Measurements from ENCODE around the gene LRRC18. TPM values are rescaled to one million over a fixed set of nuclear protein-coding genes. Genes with fewer than 3 reads are reported as not detected.

LRRC18 gene
- total and polyA plus RNA-seq, 3 experiments from 2014 or later: not detected

GRCh38 chr10:48973065-48973464 is 33.4 kb upstream of the LRRC18 start:
- Mint-ChIP-seq H3K27ac (no peak overlapping the region), H3K4me3 (no peak overlapping the region), H3K9me3 (no peaks in the 10 kb centered on the region), H3K4me1 (no peaks in the 10 kb centered on the region), H3K36me3 (no peaks in the 10 kb centered on the region), H3K27me3 (peaks cover 5% of the 10 kb centered on the region in 2 donors)
- no peak for DNase-seq
- Histone ChIP-seq H3K36me3 (ENCODE audit: insufficient read depth, low read length) (no peaks in the 10 kb centered on the region), H3K27me3 (ENCODE audit: insufficient read depth, low read length, poor library complexity, severe bottlenecking) (no peaks in the 10 kb centered on the region), H3K27ac (ENCODE audit: low read depth, low read length) (no peak overlapping the region), H3K4me1 (ENCODE audit: insufficient read depth, low read length) (no peaks in the 10 kb centered on the region), H3K4me3 (ENCODE audit: low read length) (no peak overlapping the region), H3K9me3 (ENCODE audit: low read length) (no peaks in the 10 kb centered on the region)
- POLR2A ChIA-PET: no interaction called here
- CTCF ChIA-PET: no interaction called here

- Mint-ChIP-seq H3K36me3 (no peaks in the 10 kb centered on the region), H3K27me3 (peaks cover 5 to 8% of the 10 kb centered on the region in 2 donors), H3K27ac (no peak overlapping the region), H3K4me1 (no peaks in the 10 kb centered on the region), H3K9me3 (no peaks in the 10 kb centered on the region), H3K4me3 (no peak overlapping the region)
- ChIA-PET CTCF (interaction anchor here (1.0 kb wide), 1 partner anchor 549 kb away, joined by 3 read pairs; no protein-coding TSS in a partner anchor), POLR2A (no interaction called here)
- H3K9me3 ChIP-seq (ENCODE audit: low read length): no peaks in the 10 kb centered on the region
- H3K4me1 ChIP-seq (ENCODE audit: insufficient read depth, low read length): no peaks in the 10 kb centered on the region
- H3K27ac ChIP-seq (ENCODE audit: low read depth, low read length): no peak overlapping the region
- no peak overlapping the region for H3K4me3 ChIP-seq (ENCODE audit: low read length)
- no peaks in the 10 kb centered on the region for H3K36me3 ChIP-seq (ENCODE audit: insufficient read depth, low read length)
- no peak for DNase-seq
- no peaks in the 10 kb centered on the region for H3K27me3 ChIP-seq (ENCODE audit: insufficient read depth, low read length, poor library complexity, severe bottlenecking)
Observed at GRCh38 chr10:48970654-48971053, 31.0 kb upstream of the LRRC18 start.

- Histone ChIP-seq H3K9me3 (ENCODE audit: low read length) (no peaks in the 10 kb centered on the region), H3K36me3 (ENCODE audit: insufficient read depth, low read length) (no peaks in the 10 kb centered on the region), H3K27me3 (ENCODE audit: insufficient read depth, low read length, poor library complexity, severe bottlenecking) (no peaks in the 10 kb centered on the region), H3K27ac (ENCODE audit: low read depth, low read length) (no peak overlapping the region), H3K4me3 (ENCODE audit: low read length) (no peak overlapping the region), H3K4me1 (ENCODE audit: insufficient read depth, low read length) (no peaks in the 10 kb centered on the region)
- ChIA-PET CTCF (interaction anchor here (1.0 kb wide), 1 partner anchor 549 kb away, joined by 3 read pairs; no protein-coding TSS in a partner anchor), POLR2A (no interaction called here)
- no peak for DNase-seq
- H3K9me3 Mint-ChIP-seq: no peaks in the 10 kb centered on the region
- no peaks in the 10 kb centered on the region for H3K4me1 Mint-ChIP-seq
- H3K36me3 Mint-ChIP-seq: no peaks in the 10 kb centered on the region
- peaks cover 5 to 8% of the 10 kb centered on the region in 2 donors for H3K27me3 Mint-ChIP-seq
- no peak overlapping the region for H3K27ac Mint-ChIP-seq
- H3K4me3 Mint-ChIP-seq: no peak overlapping the region
Observed at GRCh38 chr10:48970046-48970445, 30.4 kb upstream of the LRRC18 start.

- H3K36me3 Mint-ChIP-seq: no peaks in the 10 kb centered on the region
- Histone ChIP-seq H3K9me3 (ENCODE audit: low read length) (no peaks in the 10 kb centered on the region), H3K27ac (ENCODE audit: low read depth, low read length) (no peak overlapping the region), H3K36me3 (ENCODE audit: insufficient read depth, low read length) (no peaks in the 10 kb centered on the region), H3K27me3 (ENCODE audit: insufficient read depth, low read length, poor library complexity, severe bottlenecking) (no peaks in the 10 kb centered on the region), H3K4me1 (ENCODE audit: insufficient read depth, low read length) (no peaks in the 10 kb centered on the region), H3K4me3 (ENCODE audit: low read length) (no peak overlapping the region)
- no peak overlapping the region for H3K4me3 Mint-ChIP-seq
- peaks cover 3 to 8% of the 10 kb centered on the region in 2 donors for H3K27me3 Mint-ChIP-seq
- H3K27ac Mint-ChIP-seq: no peak overlapping the region
- H3K4me1 Mint-ChIP-seq: no peaks in the 10 kb centered on the region
- CTCF ChIA-PET: no interaction called here
- POLR2A ChIA-PET: no interaction called here
- H3K9me3 Mint-ChIP-seq: no peaks in the 10 kb centered on the region
- no peak for DNase-seq
Observed at GRCh38 chr10:48968036-48968435, 28.4 kb upstream of the LRRC18 start.

- POLR2A ChIA-PET: no interaction called here
- H3K36me3 Mint-ChIP-seq: no peaks in the 10 kb centered on the region
- H3K27ac Mint-ChIP-seq: no peak overlapping the region
- Histone ChIP-seq H3K27ac (ENCODE audit: low read depth, low read length) (no peak overlapping the region), H3K36me3 (ENCODE audit: insufficient read depth, low read length) (no peaks in the 10 kb centered on the region), H3K27me3 (ENCODE audit: insufficient read depth, low read length, poor library complexity, severe bottlenecking) (no peaks in the 10 kb centered on the region), H3K4me1 (ENCODE audit: insufficient read depth, low read length) (no peaks in the 10 kb centered on the region), H3K4me3 (ENCODE audit: low read length) (no peak overlapping the region), H3K9me3 (ENCODE audit: low read length) (no peaks in the 10 kb centered on the region)
- CTCF ChIA-PET: interaction anchor here (1.5 kb wide), 1 partner anchor 14 kb away, joined by 3 read pairs; no protein-coding TSS in a partner anchor
- H3K27me3 Mint-ChIP-seq: peaks cover 0 to 5% of the 10 kb centered on the region in 2 donors
- H3K4me3 Mint-ChIP-seq: no peak overlapping the region
- H3K4me1 Mint-ChIP-seq: no peaks in the 10 kb centered on the region
- no peak for DNase-seq
- H3K9me3 Mint-ChIP-seq: no peaks in the 10 kb centered on the region
Observed at GRCh38 chr10:48965460-48965859, 25.8 kb upstream of the LRRC18 start.

GRCh38 chr10:48964038-48964437 is 24.4 kb upstream of the LRRC18 start:
- H3K9me3 ChIP-seq (ENCODE audit: low read length): no peaks in the 10 kb centered on the region
- no peaks in the 10 kb centered on the region for H3K36me3 Mint-ChIP-seq
- no peaks in the 10 kb centered on the region for H3K27me3 ChIP-seq (ENCODE audit: insufficient read depth, low read length, poor library complexity, severe bottlenecking)
- DNase-seq: no peak
- no peaks in the 10 kb centered on the region for H3K4me1 ChIP-seq (ENCODE audit: insufficient read depth, low read length)
- no peaks in the 10 kb centered on the region for H3K36me3 ChIP-seq (ENCODE audit: insufficient read depth, low read length)
- peaks cover 0 to 5% of the 10 kb centered on the region in 2 donors for H3K27me3 Mint-ChIP-seq
- no peak overlapping the region for H3K27ac ChIP-seq (ENCODE audit: low read depth, low read length)
- H3K4me3 Mint-ChIP-seq: no peak overlapping the region
- H3K27ac Mint-ChIP-seq: no peak overlapping the region
- no peak overlapping the region for H3K4me3 ChIP-seq (ENCODE audit: low read length)
- no peaks in the 10 kb centered on the region for H3K9me3 Mint-ChIP-seq
- H3K4me1 Mint-ChIP-seq: no peaks in the 10 kb centered on the region
- ChIA-PET CTCF (no interaction called here), POLR2A (no interaction called here)

GRCh38 chr10:48958598-48959190 is 19.1 kb upstream of the LRRC18 start:
- Histone ChIP-seq H3K27ac (ENCODE audit: low read depth, low read length) (no peak overlapping the region), H3K27me3 (ENCODE audit: insufficient read depth, low read length, poor library complexity, severe bottlenecking) (no peaks in the 10 kb centered on the region), H3K4me1 (ENCODE audit: insufficient read depth, low read length) (no peaks in the 10 kb centered on the region), H3K36me3 (ENCODE audit: insufficient read depth, low read length) (no peaks in the 10 kb centered on the region), H3K9me3 (ENCODE audit: low read length) (no peaks in the 10 kb centered on the region), H3K4me3 (ENCODE audit: low read length) (no peak overlapping the region)
- H3K4me1 Mint-ChIP-seq: no peaks in the 10 kb centered on the region
- no peaks in the 10 kb centered on the region for H3K36me3 Mint-ChIP-seq
- H3K27me3 Mint-ChIP-seq: peaks cover 3 to 9% of the 10 kb centered on the region in 2 donors
- no peaks in the 10 kb centered on the region for H3K9me3 Mint-ChIP-seq
- ChIA-PET POLR2A (no interaction called here), CTCF (no interaction called here)
- no peak overlapping the region for H3K27ac Mint-ChIP-seq
- no peak for DNase-seq
- no peak overlapping the region for H3K4me3 Mint-ChIP-seq

- H3K27me3 Mint-ChIP-seq: peaks cover 3 to 9% of the 10 kb centered on the region in 2 donors
- no peaks in the 10 kb centered on the region for H3K36me3 Mint-ChIP-seq
Observed at GRCh38 chr10:48957361-48958151, 17.9 kb upstream of the LRRC18 start.

More at GRCh38 chr10:48957361-48958151, 17.9 kb upstream of the LRRC18 start:
- H3K9me3 Mint-ChIP-seq: no peaks in the 10 kb centered on the region
- no peak overlapping the region for H3K27ac ChIP-seq (ENCODE audit: low read depth, low read length)
- H3K4me3 ChIP-seq (ENCODE audit: low read length): no peak overlapping the region
- H3K9me3 ChIP-seq (ENCODE audit: low read length): no peaks in the 10 kb centered on the region
- H3K27ac Mint-ChIP-seq: no peak overlapping the region
- no peaks in the 10 kb centered on the region for H3K4me1 Mint-ChIP-seq
- no peaks in the 10 kb centered on the region for H3K36me3 ChIP-seq (ENCODE audit: insufficient read depth, low read length)
- POLR2A ChIA-PET: no interaction called here
- no peak overlapping the region for H3K4me3 Mint-ChIP-seq
- H3K27me3 ChIP-seq (ENCODE audit: insufficient read depth, low read length, poor library complexity, severe bottlenecking): no peaks in the 10 kb centered on the region
- CTCF ChIA-PET: no interaction called here
- no peak for DNase-seq
- no peaks in the 10 kb centered on the region for H3K4me1 ChIP-seq (ENCODE audit: insufficient read depth, low read length)

All from CD8-positive, alpha-beta memory T cell (primary cell).